NCI-H1105 (cell line): ENCODE results near the gene CACNA2D3.

Source experiments
- DNase-seq: peaks from one replicate; lab custom pipeline; 2025; lab: John Stamatoyannopoulos, UW

Gene CACNA2D3

DNA sequence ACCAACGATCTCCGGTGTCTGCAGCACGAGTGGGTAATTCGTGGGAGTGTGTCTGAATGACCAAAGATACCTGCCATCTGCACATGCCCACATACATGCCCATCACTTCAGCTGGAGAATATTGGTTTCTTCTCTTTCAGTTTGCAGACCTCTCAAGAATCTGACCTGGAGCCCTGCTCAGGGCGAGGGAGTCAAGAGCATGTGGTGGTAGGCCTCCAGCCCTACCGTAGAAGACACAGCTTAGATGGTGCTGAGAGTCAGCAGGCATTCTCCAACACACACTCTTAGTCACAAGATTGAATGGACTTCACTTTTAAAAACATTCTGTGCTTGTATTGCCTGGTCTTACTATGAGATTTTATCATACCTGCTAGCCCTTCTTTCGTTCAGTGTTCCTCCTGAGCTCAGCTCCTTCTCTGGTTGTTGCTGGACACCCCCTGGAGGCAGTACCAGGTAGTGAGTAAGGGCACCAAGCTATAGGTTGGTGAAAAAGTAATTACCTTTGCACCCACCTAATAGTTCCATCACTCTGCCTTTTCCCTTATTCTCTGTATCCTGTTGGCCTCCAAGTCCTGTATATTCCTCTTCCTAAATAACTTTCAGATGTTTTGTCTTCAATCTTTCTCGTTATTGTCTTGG is 252.0 kb downstream of the CACNA2D3 start:
- DNase-seq, result no peak

DNA sequence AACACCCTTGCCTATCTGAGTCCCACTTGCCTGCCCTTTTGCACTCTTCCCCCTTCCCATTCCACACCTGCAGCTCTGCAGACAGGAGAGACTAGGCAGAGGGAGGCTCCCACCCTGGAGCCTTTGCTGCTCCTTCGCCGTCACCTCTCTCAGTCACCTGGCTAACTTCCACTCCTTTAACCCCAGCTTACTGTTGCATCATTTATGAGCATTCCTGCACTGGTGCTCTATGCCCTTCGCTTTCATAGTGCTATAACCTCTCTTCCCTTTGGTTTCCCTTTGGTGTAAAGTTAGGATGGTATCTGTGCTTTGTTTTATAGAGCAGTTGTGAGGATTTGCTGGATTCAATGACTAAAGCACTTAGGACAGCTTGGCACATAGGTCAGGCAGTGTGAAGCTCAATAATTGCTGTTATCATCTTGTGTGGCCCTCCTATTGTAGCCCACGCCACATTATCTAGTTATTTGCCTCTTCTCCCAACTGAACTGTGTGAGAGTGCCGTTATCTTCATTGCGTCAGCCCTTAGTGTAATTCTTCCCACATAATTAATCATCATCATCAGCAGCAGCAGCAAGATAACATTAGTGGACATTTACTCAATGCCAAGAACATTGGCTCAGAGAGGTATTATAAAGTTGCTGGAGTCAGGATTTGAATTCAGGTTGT is 253.9 kb downstream of the CACNA2D3 start:
- DNase-seq, result no peak

DNA sequence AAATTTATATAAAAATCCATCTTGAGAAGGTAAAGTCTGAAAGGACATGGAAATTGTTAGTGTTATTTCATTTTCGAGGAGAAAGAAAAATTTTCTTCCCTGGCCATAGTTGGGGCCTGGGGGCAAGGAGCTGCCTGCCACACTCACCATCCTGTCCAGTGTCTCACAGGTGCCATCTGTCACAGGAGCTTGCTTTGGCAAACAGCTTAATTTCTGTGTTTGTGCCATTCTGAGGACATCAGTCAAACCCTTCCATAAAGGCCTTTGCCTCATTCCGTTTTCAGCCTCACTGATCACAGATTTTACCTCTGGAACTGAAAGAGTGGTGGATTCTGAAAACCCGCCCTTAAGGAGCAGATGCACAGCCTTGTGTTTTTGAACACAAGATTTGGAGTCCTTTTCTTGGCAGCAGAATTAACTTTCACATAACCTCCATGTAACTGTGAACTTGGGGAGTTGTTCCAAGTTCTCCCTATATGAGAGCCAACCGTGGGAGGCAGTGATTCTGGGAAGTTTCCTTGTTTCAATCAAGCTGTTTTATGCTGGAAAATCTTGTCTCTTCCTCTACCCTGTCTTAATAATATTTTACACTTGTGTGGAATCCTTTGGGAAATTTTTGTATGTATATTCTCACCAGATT is 254.7 kb downstream of the CACNA2D3 start:
- no peak for DNase-seq

DNA sequence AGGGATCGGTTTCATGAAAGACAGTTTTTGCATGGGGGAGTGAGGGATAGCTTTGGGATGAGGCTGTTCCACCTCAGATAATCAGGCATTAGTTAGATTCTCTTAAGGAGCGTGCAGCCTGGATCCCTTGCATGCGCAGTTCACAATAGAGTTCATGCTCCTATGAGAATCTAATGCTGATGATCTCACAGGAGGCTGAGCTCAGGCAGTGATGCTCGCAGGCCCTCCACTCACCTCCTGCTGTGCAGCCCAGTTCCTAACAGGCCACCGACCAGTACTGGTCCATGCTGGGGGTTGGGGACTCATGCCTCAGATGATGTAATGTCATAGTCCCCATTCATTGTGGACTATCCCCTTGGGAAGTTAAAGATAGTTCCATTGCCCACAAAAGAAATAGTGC is 255.8 kb downstream of the CACNA2D3 start:
- no peak for DNase-seq

DNA sequence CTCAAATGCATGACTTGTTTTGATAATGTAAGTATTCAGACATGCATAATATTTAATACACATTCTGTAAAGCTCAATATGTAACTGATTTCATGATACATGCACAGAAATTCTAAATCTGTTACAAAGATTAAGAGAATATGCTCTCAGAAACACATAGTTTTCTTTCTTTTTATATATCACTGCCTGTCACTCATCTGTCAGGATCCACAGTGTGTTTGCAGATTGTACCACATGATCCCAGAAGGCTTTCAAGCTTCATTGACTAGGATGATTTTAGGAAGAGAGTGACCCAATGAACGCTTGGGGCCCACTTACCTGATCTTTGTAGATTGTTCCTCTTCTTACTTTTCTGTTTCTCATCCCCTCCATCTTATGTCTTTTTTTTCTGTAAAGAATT is 261.9 kb downstream of the CACNA2D3 start:
- DNase-seq, result no peak

DNA sequence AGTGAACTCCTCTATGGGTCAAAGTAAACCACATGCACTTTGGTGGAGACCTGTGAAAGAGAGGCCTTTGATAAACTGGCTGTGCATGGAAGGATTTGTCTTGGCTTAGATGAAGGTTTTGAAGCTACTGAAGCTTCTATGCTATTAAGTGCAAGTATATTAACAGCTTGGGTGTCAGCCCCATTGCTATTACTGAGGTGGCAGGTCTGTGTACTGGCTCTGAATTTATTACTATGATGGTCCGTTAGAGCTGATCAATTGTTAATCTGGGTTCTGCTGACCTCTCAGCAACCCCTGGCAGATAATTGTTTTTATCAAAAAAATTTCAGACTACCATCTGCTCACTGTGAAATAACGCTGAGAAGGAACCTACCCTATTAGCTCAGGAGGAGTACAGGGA is 268.2 kb downstream of the CACNA2D3 start:
- DNase-seq, result no peak

DNA sequence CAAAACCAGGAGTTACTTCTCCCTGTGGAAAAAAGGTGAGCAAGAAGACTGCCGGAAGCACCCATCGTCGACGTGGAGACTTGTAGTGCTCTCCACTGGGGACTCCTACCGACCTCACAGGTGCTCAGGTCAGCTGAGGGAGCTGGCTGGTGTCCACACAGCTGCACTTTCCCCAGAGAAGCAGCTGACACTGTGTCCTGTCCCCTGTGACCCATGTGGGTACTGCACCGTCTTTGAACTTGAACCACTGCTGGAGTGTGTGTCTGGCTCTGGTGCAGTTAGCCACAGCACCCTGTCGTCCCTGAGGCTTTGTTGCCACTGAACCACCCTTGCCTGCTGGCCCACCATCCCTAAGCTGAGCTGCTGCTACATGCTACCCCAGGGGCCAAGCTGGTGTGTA is 270.8 kb downstream of the CACNA2D3 start:
- DNase-seq, result no peak

DNA sequence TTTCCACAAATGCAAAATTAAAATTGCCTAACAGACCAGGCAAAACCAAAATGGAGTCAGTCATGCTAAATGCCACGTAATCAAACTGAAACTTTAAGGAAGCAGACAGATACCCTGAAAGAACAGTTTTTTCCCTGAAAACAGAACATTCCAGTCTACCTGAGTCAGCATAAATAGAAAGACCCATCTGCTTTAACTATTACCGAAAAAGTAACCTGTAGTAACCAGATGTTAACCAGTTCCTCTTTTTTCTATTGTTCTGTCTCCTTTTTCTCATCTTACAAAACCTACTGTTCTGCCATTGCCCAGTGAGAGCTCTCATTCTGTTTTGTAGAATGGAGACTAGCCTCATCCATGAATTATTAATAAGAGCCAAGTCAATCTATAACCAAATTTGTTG is 286.0 kb downstream of the CACNA2D3 start:
- no peak for DNase-seq

DNA sequence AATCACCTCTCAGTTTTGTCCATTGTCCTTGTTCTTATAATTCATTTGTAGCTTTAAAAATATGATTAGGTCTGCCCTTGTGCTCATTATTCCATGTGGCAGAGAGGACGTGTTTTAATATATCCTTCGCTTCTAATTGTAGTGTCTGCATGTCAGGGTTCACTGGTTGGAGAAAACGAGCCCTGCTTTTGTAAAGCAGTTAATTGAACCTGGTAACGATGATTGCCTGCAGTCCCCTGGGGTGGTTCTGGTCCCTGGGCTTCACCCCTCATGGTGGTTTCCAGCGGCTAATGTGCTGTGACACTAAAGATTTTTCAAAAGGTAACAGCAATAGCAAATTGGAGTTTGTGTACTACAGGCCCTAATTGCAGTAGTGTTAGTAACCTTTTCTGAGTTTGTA is 299.6 kb downstream of the CACNA2D3 start:
- DNase-seq, result no peak

DNA sequence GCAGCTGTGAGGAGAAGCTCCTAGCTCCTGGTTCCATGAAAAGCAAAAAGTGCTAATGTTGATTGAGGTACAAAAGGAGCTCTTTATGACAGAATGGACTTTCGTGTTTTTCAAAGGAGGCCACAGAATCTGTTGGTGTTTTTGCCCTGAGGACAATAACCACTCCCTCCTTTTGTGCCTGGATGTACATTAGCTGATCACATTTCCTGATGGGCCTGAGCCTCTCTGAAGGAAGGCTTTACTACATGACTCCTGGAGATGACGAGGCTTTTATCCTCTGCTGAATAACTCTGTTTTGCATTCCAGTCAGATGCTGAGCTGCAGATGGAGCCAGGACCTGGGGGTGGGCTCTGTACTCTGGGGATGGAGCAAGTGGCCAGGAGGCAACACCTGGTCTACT is 301.9 kb downstream of the CACNA2D3 start:
- no peak for DNase-seq

DNA sequence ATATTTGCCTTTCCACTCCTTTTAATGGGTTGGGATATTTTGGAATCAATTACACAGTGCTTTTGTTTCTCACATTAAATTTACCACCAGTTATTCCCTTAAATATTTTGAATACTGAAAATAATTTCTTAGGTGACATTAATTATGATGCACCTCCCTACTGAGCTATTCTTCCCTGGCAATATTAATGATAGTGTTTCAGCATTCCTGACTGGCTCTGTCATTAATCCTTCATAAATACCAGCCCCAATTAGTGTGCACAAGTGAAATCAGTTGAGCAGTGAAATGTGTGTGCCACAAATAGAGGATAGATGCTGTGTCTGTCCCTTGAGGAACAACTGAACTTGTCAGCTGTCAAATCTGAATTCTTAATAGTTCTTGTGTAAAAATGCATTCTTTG is 304.0 kb downstream of the CACNA2D3 start:
- no peak for DNase-seq

DNA sequence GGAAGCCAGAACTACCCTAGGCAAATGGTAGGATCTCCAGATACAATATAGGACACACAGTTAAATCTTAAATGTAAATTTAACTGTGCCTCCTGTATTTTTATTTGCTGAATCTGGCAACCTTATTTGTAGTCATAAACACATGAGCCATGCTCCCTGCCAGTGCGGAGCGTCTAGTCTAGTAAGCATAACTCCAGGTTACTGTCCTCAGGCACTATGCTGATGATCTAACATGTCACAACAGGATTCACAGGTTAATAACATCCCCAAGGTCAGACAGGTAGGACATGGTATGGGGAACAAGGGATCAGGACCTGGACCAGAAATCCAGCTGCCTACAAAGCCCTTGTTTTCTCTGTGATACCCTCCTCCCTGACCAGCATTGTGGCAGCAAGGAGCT is 305.1 kb downstream of the CACNA2D3 start:
- peak; percentile 42 for DNase-seq

DNA sequence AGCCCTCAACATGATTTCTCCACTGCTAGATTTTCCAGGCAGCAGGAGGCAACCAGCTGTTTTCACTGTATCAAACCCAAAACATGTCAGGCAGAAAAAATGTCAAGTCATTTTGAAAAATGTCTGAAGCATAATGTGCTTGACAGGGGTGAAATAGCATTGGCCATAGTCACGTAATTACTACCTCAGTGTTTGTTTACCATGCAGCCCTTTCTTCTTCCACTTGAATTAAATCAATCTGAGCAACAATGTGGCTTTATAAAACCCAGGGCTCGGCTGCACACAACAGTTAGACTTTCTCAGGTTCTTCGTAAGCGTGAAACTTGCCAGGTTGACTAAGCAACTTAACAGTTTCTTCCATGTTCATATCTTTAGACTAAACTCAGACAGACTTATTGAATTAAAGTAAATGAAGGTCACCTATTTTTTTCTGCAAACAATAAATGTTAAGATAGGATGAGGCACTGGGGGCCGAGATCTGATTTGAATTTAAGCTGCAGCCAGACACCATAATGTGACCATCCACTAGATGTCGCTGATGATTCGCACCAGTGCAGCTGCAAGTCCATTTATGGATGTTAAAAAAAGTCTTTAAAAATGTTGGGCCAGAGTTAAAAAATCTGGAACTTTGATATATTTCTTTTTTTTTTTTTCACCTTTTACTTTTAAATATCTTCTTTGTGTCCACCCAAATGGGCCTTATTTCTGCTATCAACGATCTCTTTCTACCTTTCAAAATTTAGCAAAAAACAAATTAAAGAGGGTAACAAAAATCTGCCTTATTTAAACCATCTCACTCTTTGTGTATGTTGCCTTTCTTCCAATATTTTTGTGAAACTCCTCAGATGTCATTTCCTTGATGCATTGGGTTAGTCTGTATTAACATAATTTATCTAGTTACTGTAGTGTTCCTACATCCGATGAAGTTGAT is 305.9 kb downstream of the CACNA2D3 start:
- peak; percentile 64 for DNase-seq

DNA sequence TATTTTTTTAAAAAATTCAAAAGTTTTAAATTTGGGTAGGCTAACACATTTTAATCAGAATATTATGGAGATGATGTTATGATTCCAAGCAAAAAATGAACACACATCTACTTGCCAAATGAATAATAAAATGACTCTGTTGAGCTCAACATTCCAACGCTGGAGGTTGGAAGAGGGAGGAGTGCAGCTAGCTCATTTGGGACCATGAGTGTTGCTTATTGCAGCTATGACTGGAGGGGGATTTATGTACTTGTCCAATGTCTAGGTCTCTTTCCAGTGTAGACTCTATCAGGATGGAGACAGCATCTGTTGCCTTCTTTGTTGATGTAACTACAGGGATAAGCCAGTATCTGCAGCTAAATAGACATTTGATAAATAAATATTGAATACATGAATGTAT is 310.6 kb downstream of the CACNA2D3 start:
- no peak for DNase-seq

DNA sequence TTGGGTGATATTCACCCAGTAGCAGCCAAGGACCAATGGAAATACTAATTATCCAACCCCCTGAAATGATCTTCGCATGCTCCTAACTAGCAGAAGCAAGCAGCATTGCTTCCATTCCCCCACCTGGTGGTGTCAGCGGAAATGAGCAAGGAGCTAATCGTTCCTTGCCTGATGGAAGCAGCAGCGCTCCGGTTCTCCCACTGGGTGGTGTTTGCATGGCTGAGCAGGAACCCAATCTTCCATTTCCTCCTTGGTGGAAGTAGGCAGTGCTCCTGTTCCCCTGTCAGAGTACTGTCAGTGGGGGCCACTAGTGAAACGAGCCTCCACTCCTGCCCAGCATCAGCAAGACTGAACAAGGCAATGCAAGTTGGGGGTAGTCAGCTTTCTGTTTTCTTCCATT is 311.5 kb downstream of the CACNA2D3 start:
- no peak for DNase-seq

DNA sequence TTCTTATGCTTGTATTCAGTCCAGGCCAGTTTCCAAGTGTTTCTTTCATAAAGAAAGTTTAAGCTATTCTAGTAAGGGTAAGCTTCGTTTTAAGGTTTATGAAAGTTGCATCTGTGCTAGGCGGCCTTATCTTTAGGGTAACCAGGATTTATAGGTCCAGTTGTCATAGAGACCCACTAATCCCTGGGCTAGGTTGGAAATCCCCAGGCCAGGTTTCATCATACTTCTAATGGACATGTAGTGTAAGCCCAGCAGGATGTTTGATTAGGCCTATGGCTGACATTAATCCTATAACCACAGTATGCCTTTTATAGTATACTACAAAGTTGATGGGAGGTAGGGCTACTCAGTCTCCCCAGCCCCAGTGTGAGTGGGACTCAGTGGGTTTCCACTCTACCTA is 312.4 kb downstream of the CACNA2D3 start:
- DNase-seq, result no peak

DNA sequence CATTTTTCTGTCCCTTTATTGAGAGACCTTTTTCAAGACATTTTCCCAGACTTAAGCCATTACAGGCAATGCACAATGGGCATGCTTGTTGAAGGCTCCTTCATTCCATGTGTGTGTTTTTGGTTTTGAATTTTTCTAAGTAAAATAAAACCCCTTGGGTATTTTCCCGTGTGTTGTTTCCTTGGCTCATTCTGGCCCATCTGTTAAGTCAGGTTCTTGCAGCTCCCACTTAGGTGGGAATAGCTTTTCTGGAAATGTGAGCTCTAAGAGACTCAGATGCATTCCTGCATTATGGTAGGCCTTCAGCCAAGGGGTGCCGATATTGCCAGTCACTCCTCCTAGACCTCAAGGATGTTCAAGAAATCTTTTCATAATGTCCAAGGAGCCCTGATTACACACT is 314.9 kb downstream of the CACNA2D3 start:
- no peak for DNase-seq

DNA sequence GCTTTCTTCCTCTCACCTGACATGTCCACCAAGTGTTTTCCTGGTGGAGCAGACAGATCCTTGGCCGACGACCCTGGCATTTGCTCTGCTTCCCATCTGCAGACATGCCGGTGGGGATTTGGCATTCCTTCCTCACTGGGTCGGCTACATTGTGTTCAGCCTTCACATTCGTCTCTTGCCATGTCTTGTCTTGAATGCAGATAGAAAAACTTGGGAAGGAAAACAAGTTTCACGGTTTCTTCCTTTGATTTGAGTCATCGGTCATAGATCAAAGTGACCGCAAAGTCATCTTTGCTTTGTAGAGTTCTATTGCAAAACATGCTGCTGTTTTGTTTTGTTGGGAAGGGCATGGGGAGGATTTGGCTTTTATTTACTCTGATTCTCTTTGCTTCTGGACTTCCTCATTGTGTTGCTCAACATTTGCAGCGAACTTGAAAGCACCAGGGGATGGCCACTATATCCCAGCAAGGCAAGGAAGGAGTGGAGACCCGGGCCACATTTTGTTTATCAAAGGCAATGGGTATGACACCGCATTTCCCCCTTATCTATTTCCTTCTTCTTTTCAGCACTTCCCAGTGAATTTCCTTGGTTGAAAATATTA is 321.3 kb downstream of the CACNA2D3 start:
- no peak for DNase-seq

DNA sequence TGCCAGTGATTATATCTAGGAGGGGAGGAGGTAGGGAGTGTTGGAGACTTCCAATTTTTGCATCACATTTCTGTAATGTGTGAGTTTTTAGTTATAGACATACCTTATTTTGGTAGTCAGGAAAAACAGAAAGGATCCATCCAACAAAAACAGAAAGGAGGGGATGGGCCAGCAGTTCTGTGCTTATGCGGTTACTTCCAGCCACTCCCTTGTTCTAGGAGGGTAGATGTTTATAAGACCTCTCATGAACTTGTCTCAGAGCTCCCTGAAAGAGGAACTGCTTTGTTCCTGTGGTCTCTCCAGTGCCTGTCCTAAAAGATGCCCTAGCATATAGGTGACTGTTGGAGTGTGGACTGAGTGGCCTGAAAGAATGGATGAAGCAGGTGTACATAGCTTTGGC is 323.3 kb downstream of the CACNA2D3 start:
- no peak for DNase-seq

DNA sequence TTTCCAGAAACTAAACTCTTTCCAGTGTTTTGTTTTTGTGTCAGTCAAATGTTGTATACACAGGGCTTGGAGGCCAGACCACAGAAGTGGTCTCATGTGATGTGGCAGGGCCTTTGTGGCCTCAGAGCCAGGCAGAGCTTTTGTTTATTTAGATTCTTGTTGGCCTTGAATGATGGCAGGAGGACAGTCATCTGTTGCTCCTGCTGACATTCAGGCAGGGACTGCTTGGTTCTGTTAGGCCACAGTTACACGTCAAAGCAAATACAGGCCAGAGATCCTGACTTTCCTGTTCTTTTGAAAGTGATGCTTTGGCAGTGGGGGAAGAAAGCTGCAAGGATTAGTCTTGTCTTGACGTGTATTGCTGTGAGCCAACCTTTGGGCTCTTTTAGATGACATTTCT is 325.1 kb downstream of the CACNA2D3 start:
- no peak for DNase-seq

DNA sequence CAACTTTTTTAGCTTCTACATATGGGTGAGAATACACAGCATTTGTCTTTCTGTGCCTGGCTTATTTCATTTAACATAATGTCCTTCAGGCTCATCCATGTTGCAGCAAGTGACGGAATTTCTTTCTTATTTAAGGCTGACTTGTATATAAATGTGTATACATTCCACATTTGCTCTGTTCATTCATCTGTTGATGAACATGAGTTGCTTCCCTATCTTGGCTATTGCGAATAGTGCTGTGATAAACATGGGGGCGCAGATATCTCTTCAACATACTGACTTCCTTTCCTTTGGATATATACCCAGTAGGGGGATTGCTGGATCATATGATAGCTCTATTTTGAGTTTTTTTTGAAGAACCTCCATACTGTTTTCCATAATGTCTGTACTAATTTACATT is 332.5 kb downstream of the CACNA2D3 start:
- DNase-seq, result no peak

DNA sequence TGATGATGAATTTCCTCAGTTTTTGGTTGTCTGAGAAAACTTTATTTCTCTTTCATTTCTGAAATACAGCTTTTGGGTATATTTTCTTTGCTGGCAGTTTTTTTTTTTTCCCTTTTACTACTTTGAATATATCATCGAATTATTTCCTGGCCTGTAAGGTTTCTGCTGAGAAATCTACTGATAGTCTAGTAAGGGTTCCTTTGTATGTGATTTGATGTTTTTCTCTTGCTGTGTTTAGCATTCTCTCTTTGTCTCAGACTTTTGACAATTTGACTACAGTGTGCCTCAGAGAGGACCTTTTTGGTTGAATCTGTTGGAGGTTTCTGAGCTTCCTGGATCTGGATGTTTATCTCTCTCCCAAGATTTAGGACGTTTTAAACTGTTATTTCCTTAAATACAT is 336.0 kb downstream of the CACNA2D3 start:
- no peak for DNase-seq
